ENCODE results near the gene GDPD5. TPM values are rescaled to one million over a fixed set of nuclear protein-coding genes. Genes with fewer than 3 reads are reported as not detected.

The GDPD5 gene
- total RNA-seq, 1 experiment from 2014 or later = 12.2 TPM

DNA sequence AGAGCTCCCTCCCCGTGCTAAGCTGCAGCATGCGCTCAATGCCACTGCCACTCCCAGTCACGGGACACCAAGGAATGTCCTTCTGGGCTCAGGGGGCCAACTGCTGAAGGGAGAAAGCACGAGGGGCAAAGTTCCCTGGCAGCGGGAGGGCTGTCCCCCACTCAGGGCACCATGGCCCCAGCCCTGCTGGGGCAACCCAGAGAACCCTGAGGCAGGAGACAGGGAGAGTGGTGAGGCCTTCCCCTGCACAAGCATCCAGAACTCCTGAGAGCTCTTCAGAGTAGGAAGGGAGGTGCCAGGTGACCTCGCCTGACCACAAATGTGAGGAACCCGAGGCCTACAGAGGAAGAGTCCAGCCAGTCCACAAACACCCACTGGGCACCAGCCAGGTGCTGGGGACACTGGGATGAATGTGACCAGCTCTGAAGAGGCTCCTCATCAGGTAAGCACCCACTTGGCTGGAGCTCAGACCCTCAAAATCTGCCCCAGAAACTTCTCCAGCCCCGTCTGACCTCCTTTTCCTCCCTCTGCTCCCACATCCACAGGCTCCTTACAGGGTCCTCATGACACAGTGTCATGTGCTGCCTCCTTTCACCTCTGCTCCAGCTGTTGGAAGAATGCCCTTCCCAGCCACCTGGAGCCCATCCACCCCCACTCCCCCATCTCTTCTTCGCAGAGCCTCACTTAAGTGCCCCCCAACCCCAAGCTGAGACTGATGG is 15.6 kb downstream of the GDPD5 start (continued):
- TF ChIP-seq, protein P1, sequence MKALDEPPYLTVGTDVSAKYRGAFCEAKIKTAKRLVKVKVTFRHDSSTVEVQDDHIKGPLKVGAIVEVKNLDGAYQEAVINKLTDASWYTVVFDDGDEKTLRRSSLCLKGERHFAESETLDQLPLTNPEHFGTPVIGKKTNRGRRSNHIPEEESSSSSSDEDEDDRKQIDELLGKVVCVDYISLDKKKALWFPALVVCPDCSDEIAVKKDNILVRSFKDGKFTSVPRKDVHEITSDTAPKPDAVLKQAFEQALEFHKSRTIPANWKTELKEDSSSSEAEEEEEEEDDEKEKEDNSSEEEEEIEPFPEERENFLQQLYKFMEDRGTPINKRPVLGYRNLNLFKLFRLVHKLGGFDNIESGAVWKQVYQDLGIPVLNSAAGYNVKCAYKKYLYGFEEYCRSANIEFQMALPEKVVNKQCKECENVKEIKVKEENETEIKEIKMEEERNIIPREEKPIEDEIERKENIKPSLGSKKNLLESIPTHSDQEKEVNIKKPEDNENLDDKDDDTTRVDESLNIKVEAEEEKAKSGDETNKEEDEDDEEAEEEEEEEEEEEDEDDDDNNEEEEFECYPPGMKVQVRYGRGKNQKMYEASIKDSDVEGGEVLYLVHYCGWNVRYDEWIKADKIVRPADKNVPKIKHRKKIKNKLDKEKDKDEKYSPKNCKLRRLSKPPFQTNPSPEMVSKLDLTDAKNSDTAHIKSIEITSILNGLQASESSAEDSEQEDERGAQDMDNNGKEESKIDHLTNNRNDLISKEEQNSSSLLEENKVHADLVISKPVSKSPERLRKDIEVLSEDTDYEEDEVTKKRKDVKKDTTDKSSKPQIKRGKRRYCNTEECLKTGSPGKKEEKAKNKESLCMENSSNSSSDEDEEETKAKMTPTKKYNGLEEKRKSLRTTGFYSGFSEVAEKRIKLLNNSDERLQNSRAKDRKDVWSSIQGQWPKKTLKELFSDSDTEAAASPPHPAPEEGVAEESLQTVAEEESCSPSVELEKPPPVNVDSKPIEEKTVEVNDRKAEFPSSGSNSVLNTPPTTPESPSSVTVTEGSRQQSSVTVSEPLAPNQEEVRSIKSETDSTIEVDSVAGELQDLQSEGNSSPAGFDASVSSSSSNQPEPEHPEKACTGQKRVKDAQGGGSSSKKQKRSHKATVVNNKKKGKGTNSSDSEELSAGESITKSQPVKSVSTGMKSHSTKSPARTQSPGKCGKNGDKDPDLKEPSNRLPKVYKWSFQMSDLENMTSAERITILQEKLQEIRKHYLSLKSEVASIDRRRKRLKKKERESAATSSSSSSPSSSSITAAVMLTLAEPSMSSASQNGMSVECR (CRISPR knock-in tag; IDR thresholded peaks at IDR 0.05; ENCODE audit: borderline replicate concordance) = no peak
- TF ChIP-seq, protein P2, sequence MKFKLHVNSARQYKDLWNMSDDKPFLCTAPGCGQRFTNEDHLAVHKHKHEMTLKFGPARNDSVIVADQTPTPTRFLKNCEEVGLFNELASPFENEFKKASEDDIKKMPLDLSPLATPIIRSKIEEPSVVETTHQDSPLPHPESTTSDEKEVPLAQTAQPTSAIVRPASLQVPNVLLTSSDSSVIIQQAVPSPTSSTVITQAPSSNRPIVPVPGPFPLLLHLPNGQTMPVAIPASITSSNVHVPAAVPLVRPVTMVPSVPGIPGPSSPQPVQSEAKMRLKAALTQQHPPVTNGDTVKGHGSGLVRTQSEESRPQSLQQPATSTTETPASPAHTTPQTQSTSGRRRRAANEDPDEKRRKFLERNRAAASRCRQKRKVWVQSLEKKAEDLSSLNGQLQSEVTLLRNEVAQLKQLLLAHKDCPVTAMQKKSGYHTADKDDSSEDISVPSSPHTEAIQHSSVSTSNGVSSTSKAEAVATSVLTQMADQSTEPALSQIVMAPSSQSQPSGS (CRISPR knock-in tag; IDR thresholded peaks at IDR 0.05; ENCODE audit: borderline replicate concordance, low read depth) = no peak
- TF ChIP-seq NR1H2 (CRISPR knock-in tag; IDR thresholded peaks at IDR 0.05) (no peak), HMGA2 (CRISPR knock-in tag; IDR thresholded peaks at IDR 0.05) (no peak), CBFB (CRISPR knock-in tag; IDR thresholded peaks at IDR 0.05; ENCODE audit: low read depth) (no peak), CREM (CRISPR knock-in tag; IDR thresholded peaks at IDR 0.05) (no peak)
- TF ChIP-seq, protein P3, sequence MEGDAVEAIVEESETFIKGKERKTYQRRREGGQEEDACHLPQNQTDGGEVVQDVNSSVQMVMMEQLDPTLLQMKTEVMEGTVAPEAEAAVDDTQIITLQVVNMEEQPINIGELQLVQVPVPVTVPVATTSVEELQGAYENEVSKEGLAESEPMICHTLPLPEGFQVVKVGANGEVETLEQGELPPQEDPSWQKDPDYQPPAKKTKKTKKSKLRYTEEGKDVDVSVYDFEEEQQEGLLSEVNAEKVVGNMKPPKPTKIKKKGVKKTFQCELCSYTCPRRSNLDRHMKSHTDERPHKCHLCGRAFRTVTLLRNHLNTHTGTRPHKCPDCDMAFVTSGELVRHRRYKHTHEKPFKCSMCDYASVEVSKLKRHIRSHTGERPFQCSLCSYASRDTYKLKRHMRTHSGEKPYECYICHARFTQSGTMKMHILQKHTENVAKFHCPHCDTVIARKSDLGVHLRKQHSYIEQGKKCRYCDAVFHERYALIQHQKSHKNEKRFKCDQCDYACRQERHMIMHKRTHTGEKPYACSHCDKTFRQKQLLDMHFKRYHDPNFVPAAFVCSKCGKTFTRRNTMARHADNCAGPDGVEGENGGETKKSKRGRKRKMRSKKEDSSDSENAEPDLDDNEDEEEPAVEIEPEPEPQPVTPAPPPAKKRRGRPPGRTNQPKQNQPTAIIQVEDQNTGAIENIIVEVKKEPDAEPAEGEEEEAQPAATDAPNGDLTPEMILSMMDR (IDR thresholded peaks at IDR 0.05) = no peak
- TF ChIP-seq, protein P4, sequence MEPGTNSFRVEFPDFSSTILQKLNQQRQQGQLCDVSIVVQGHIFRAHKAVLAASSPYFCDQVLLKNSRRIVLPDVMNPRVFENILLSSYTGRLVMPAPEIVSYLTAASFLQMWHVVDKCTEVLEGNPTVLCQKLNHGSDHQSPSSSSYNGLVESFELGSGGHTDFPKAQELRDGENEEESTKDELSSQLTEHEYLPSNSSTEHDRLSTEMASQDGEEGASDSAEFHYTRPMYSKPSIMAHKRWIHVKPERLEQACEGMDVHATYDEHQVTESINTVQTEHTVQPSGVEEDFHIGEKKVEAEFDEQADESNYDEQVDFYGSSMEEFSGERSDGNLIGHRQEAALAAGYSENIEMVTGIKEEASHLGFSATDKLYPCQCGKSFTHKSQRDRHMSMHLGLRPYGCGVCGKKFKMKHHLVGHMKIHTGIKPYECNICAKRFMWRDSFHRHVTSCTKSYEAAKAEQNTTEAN (CRISPR knock-in tag; IDR thresholded peaks at IDR 0.05) = no peak

DNA sequence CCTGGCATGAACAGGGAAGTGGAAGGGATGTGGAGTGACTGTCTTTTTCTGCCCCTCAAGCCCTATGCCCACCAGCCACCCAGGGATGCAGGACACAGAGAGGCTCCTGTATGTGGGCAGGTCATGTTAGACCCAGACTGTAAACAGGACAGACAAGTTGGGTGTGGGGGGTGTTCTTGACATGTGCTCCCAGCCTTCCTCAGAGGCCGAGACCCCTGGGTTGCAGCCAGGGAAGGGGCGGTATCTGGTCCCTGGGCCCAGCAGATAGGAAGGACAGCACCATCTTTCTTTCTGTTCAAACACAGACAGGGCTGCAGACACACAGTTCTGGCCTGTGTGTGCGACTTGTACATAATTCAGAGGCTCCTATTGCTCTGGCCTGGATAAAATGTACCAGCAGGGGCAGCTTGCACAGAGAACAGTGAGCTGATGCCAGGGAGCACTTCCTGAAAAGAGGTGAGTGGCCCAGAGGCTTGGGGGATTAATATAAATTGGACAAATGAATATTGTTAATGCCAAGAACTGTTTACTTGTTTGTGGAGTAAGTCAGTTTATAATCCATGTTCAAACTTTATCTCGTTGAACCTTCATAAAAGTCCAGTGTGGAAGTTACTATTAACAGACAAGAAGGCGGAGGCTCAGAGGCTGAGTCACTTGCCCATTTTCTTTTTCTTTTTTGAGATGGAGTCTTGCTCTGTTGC is 16.6 kb downstream of the GDPD5 start:
- no peaks in the 10 kb centered on the region for H3K36me3 Mint-ChIP-seq
- DNase-seq (ENCODE audit: low spot score) = no peak
- TF ChIP-seq, protein P1 (CRISPR knock-in tag; IDR thresholded peaks at IDR 0.05; ENCODE audit: borderline replicate concordance) = no peak
- TF ChIP-seq TCF7 (CRISPR knock-in tag; IDR thresholded peaks at IDR 0.05; ENCODE audit: low read depth) = no peak
- TF ChIP-seq, protein P5, sequence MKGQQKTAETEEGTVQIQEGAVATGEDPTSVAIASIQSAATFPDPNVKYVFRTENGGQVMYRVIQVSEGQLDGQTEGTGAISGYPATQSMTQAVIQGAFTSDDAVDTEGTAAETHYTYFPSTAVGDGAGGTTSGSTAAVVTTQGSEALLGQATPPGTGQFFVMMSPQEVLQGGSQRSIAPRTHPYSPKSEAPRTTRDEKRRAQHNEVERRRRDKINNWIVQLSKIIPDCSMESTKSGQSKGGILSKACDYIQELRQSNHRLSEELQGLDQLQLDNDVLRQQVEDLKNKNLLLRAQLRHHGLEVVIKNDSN (CRISPR knock-in tag; IDR thresholded peaks at IDR 0.05) = no peak
- H3K4me1 Mint-ChIP-seq = no peaks in the 10 kb centered on the region
- CTCF ChIA-PET = interaction anchor here (1.4 to 1.6 kb wide), 3 partner anchors 13 to 23 kb away, joined by 4 to 7 read pairs (median 5); partner anchors contain the start of gene GDPD5
- H3K27me3 Mint-ChIP-seq (ENCODE audit: low read depth) = no peaks in the 10 kb centered on the region
- H3K27ac Mint-ChIP-seq = no peak overlapping the region
- no peak for ATAC-seq
- no peak overlapping the region for H3K4me3 Mint-ChIP-seq
- POLR2A ChIA-PET = no interaction called here
- H3K9me3 Mint-ChIP-seq = no peaks in the 10 kb centered on the region
